Stimulated activated naive CD8-positive, alpha-beta T cell treated with anti-CD3 and anti-CD28 coated beads, Interleukin-15, amount 100 ng/mL, for 72 hours (primary cell): ENCODE results near the gene WNT1.

Source experiments
- ATAC-seq: fragments of 150-1000 bp; cut with Tn5 transposase; 2 replicates; pipeline ENCODE4 v1.10.0; 2021; ENCODE audit warnings: mild to moderate bottlenecking, moderate library complexity
- DNase-seq, 2 donors: peaks; one replicate each; pipeline ENCODE4 v3.0.0; 2021 to 2022
- H3K27ac Mint-ChIP-seq, 2 donors: one replicate each; pipeline ENCODE4 v1.8.0; 2022; ENCODE audit warnings: mild to moderate bottlenecking in 2 of 2, mixed read lengths in 2 of 2, moderate library complexity in 2 of 2
- H3K27me3 Mint-ChIP-seq: one replicate; pipeline ENCODE4 v1.8.0; 2022; ENCODE audit warnings: mixed read lengths
- H3K4me1 Mint-ChIP-seq: one replicate; pipeline ENCODE4 v1.8.0; 2022; ENCODE audit warnings: mild to moderate bottlenecking, mixed read lengths
- H3K4me3 Mint-ChIP-seq, 2 donors: one replicate each; pipeline ENCODE4 v1.8.0; 2022; ENCODE audit warnings: mild to moderate bottlenecking in 2 of 2, mixed read lengths in 2 of 2, moderate library complexity in 1 of 2
- H3K9me3 Mint-ChIP-seq, 2 donors: one replicate each; pipeline ENCODE4 v1.8.0; 2022; ENCODE audit warnings: mixed read lengths in 2 of 2

Gene WNT1

GRCh38 chr12:49022558-49023178 is 44.5 kb downstream of the WNT1 start:
- peak overlapping the region in 1 of 2 donors; percentile 27 for H3K27ac Mint-ChIP-seq
- H3K27me3 Mint-ChIP-seq = no peaks in the 10 kb centered on the region
- H3K9me3 Mint-ChIP-seq = no peaks in the 10 kb centered on the region
- no peak overlapping the region for H3K4me3 Mint-ChIP-seq
- DNase-seq = no peak
- H3K4me1 Mint-ChIP-seq = peaks cover 21% of the 10 kb centered on the region
- no peak for ATAC-seq

GRCh38 chr12:49023812-49024211 is 45.7 kb downstream of the WNT1 start:
- no peak for ATAC-seq
- no peak overlapping the region for H3K4me3 Mint-ChIP-seq
- no peak overlapping the region for H3K27ac Mint-ChIP-seq
- no peak for DNase-seq
- no peaks in the 10 kb centered on the region for H3K9me3 Mint-ChIP-seq
- peaks cover 14% of the 10 kb centered on the region for H3K4me1 Mint-ChIP-seq
- H3K27me3 Mint-ChIP-seq = no peaks in the 10 kb centered on the region

- Mint-ChIP-seq H3K27me3 (no peaks in the 10 kb centered on the region), H3K9me3 (no peaks in the 10 kb centered on the region), H3K4me3 (no peak overlapping the region), H3K27ac (peak overlapping the region in 1 of 2 donors; percentile 57), H3K4me1 (peaks cover 6% of the 10 kb centered on the region)
- DNase-seq = no peak
- no peak for ATAC-seq
Observed at GRCh38 chr12:49024543-49024942, 46.4 kb downstream of the WNT1 start.

- no peaks in the 10 kb centered on the region for H3K9me3 Mint-ChIP-seq
- ATAC-seq (no peak), DNase-seq (no peak)
- no peak overlapping the region for H3K27ac Mint-ChIP-seq
- H3K27me3 Mint-ChIP-seq = no peaks in the 10 kb centered on the region
- no peaks in the 10 kb centered on the region for H3K4me1 Mint-ChIP-seq
- no peak overlapping the region for H3K4me3 Mint-ChIP-seq
Observed at GRCh38 chr12:49025463-49025862, 47.3 kb downstream of the WNT1 start.

GRCh38 chr12:49026101-49026500 is 48.0 kb downstream of the WNT1 start:
- Mint-ChIP-seq H3K27ac (no peak overlapping the region), H3K9me3 (no peaks in the 10 kb centered on the region), H3K4me1 (no peaks in the 10 kb centered on the region), H3K4me3 (no peak overlapping the region), H3K27me3 (no peaks in the 10 kb centered on the region)
- DNase-seq (no peak), ATAC-seq (no peak)

GRCh38 chr12:49026678-49027480 is 48.8 kb downstream of the WNT1 start:
- ATAC-seq (no peak), DNase-seq (no peak)
- peak overlapping the region in 1 of 2 donors; percentile 85 for H3K27ac Mint-ChIP-seq
- H3K27me3 Mint-ChIP-seq = no peaks in the 10 kb centered on the region
- H3K4me1 Mint-ChIP-seq = no peaks in the 10 kb centered on the region
- H3K4me3 Mint-ChIP-seq = no peak overlapping the region
- H3K9me3 Mint-ChIP-seq = no peaks in the 10 kb centered on the region

GRCh38 chr12:49027846-49028555 is 49.9 kb downstream of the WNT1 start:
- Mint-ChIP-seq H3K4me3 (no peak overlapping the region), H3K9me3 (no peaks in the 10 kb centered on the region), H3K27ac (peak overlapping the region in 1 of 2 donors; percentile 85), H3K4me1 (no peaks in the 10 kb centered on the region), H3K27me3 (no peaks in the 10 kb centered on the region)
- ATAC-seq (no peak), DNase-seq (no peak)

- Mint-ChIP-seq H3K9me3 (no peaks in the 10 kb centered on the region), H3K27ac (no peak overlapping the region), H3K4me1 (no peaks in the 10 kb centered on the region), H3K27me3 (no peaks in the 10 kb centered on the region), H3K4me3 (no peak overlapping the region)
- ATAC-seq (no peak), DNase-seq (no peak)
Observed at GRCh38 chr12:49028666-49029275, 50.6 kb downstream of the WNT1 start.

- no peaks in the 10 kb centered on the region for H3K9me3 Mint-ChIP-seq
- no peak for DNase-seq
- no peaks in the 10 kb centered on the region for H3K27me3 Mint-ChIP-seq
- ATAC-seq = no peak
- H3K4me3 Mint-ChIP-seq = no peak overlapping the region
- no peaks in the 10 kb centered on the region for H3K4me1 Mint-ChIP-seq
- no peak overlapping the region for H3K27ac Mint-ChIP-seq
Observed at GRCh38 chr12:49030119-49030518, 52.0 kb downstream of the WNT1 start.

GRCh38 chr12:49030714-49031572 is 52.8 kb downstream of the WNT1 start:
- H3K27me3 Mint-ChIP-seq = no peaks in the 10 kb centered on the region
- ATAC-seq (no peak), DNase-seq (no peak)
- H3K27ac Mint-ChIP-seq = peak overlapping the region; percentile 76
- no peaks in the 10 kb centered on the region for H3K9me3 Mint-ChIP-seq
- no peaks in the 10 kb centered on the region for H3K4me1 Mint-ChIP-seq
- H3K4me3 Mint-ChIP-seq = no peak overlapping the region

- no peak overlapping the region for H3K4me3 Mint-ChIP-seq
- ATAC-seq (no peak), DNase-seq (no peak)
- no peaks in the 10 kb centered on the region for H3K9me3 Mint-ChIP-seq
- peak overlapping the region; percentile 50 to 76 for H3K27ac Mint-ChIP-seq
- no peaks in the 10 kb centered on the region for H3K4me1 Mint-ChIP-seq
- no peaks in the 10 kb centered on the region for H3K27me3 Mint-ChIP-seq
Observed at GRCh38 chr12:49031573-49032161, 53.5 kb downstream of the WNT1 start.
